Fibroblast of the conjunctiva (primary cell): ENCODE data around the gene TRPV2.

Experiments
- DNase-seq: peaks from one replicate; pipeline ENCODE4 v3.0.0-alpha.2; 2010; ENCODE audit warnings: low read depth

The TRPV2 gene

DNA sequence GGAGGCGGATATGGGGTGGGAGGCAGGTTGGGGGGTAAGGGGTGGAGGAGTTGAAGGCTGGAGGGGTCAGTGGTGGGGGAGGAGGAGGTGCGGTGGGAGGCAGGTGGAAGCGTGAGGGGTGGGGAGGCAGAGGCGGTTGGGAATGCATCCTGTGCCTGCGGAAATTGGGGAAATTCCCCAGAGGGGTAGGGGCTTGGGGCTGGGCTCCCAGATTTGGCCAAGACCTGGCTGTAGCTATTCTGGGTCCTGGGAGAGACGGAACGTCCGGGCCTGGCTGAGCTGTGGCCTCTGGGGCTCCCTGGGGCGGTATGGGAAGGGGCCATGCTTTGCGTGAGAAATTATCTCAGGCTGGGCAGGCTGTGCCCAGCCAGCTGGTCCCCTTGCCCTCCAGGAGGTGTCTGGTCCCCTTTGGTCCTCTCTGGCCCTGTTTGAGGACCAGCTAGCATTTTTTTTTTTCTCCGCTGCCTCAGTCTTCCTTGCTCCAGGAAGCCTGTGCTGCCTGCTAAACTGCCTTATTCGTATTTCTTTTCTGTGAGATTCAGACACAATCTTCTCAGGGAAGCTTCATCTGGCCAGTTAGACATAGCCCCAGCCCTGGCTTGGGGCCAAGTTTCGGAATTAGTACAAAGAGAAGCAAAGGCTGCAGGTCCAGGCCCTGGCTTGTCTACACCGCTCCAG, 7.3 kb upstream of the TRPV2 start:
- DNase-seq, result no peak

GRCh38 chr17:16417399-16417798, 2.0 kb downstream of the TRPV2 start:
- no peak for DNase-seq

- no peak for DNase-seq
These were observed 2.7 kb downstream of the TRPV2 start for GRCh38 chr17:16417896-16418684.

DNA sequence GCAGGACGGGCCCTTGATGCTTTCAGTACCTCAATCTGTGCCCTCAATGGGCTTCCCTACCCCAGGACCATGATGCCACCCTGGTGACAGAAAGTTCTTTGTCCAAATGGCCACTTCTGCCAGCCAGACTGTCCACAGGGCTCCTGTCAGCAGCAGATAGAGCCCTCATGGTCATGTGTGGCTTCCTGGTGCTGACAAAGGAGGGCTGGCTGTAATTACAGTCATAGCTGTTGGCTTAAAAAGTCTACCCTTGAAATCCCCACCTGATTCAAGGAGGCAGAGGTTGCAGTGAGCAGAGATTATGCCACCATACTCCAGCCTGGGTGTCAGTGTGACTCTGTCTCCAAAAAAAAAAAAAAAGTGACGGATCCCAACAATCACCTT, 3.3 kb downstream of the TRPV2 start:
- no peak for DNase-seq

DNA sequence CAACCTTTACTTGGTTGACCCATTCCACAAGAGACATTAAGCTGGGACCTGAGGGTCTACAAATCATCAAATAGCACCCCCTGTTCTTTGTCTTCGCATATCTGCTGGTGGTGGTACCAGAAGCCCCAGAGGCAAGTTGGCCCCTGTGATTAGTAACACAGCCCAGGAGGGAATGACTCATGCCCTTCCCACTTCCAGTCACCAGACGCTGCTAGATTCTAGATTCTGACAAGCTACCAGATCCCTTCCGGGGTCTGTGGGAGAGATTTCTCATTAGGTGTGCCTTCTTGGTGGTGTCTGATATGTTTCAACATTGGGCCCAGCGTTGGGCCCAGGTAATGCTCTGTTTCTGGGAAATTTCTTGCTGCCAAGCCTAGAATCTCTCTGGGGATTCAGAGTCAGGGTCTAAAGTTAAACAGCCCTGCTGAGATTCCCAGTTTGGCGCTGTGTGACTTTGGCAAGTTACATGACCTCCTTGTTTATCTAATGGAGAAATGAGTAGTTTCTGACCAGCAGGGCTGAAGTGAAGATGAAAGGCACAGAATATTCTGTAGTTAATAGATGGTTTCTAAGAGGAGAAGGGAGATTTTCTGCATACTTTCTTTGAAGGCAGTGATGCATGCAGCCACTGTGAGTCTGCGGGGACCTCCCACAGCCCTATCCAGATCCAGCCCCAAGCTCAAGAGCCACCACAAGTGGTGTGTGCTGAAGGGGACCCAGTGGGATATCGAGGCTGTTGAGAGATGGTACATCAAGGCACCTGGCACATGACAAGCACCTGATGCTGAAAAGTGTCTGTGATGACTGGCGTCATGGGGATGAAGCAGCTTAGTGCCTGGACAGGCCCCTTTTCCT, 3.9 kb downstream of the TRPV2 start:
- DNase-seq, result peak; percentile 53

GRCh38 chr17:16419929-16420271, 4.5 kb downstream of the TRPV2 start:
- no peak for DNase-seq

DNA sequence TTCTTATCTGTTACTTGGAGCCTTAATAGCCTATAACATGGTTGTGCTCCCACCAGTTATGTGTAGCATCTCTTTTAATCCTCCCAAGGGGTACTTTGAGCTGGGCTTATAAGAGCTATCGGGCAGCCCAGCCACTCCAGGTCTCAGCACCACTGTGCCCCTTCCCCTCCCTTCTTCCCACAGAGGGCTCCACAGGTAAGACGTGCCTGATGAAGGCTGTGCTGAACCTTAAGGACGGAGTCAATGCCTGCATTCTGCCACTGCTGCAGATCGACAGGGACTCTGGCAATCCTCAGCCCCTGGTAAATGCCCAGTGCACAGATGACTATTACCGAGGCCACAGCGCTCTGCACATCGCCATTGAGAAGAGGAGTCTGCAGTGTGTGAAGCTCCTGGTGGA, 7.0 kb downstream of the TRPV2 start:
- no peak for DNase-seq

- no peak for DNase-seq
These were observed 8.0 kb downstream of the TRPV2 start for GRCh38 chr17:16423226-16423872.

DNA sequence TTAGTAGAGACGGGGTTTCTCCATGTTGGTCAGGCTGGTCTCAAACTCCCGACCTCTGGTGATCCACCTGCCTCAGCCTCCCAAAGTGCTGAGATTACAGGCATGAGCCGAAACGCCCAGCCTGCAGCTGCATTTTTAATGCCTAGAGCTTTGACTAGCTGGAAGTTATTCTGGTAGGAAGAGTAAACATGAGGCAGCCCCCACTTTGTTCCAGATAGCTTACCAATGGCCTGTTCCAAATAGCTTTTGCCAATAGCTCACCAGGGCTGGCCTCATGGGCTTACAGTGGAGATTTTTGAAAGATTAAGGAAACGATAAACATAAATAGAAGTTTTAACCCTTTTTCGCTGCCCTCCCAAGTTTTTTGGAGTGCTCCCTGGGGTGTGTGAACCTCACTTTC, 9.8 kb downstream of the TRPV2 start:
- DNase-seq, result no peak

- no peak for DNase-seq
These were observed 10.6 kb downstream of the TRPV2 start for GRCh38 chr17:16425698-16426659.

DNA sequence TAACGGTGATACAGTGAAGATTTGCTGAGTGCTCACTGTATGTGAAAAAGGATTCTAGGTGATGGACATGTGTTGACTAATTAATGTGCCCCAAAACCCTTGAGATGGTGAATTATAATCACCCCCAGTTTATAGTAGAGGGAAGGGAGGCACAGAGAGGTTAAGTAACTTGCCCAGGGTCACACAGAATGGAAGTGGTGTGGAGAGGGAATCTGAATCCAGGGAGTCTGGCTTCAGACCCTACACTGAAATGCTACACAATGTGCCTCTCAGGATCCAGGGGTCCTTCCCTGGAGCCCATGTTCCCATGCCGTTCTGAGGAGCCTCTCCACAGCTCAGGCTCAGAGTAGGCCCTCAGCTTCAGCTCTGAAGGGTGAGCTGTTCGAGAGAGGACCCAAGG, 11.6 kb downstream of the TRPV2 start:
- no peak for DNase-seq

- no peak for DNase-seq
These were observed 12.9 kb downstream of the TRPV2 start for GRCh38 chr17:16428098-16428882.

- no peak for DNase-seq
These were observed 13.7 kb downstream of the TRPV2 start for GRCh38 chr17:16429083-16429482.

GRCh38 chr17:16430650-16431049, 15.3 kb downstream of the TRPV2 start:
- DNase-seq, result no peak

GRCh38 chr17:16432017-16432416, 16.6 kb downstream of the TRPV2 start:
- no peak for DNase-seq

- no peak for DNase-seq
These were observed 18.1 kb downstream of the TRPV2 start for GRCh38 chr17:16433514-16433913.

GRCh38 chr17:16434662-16435061, 19.3 kb downstream of the TRPV2 start:
- no peak for DNase-seq

DNA sequence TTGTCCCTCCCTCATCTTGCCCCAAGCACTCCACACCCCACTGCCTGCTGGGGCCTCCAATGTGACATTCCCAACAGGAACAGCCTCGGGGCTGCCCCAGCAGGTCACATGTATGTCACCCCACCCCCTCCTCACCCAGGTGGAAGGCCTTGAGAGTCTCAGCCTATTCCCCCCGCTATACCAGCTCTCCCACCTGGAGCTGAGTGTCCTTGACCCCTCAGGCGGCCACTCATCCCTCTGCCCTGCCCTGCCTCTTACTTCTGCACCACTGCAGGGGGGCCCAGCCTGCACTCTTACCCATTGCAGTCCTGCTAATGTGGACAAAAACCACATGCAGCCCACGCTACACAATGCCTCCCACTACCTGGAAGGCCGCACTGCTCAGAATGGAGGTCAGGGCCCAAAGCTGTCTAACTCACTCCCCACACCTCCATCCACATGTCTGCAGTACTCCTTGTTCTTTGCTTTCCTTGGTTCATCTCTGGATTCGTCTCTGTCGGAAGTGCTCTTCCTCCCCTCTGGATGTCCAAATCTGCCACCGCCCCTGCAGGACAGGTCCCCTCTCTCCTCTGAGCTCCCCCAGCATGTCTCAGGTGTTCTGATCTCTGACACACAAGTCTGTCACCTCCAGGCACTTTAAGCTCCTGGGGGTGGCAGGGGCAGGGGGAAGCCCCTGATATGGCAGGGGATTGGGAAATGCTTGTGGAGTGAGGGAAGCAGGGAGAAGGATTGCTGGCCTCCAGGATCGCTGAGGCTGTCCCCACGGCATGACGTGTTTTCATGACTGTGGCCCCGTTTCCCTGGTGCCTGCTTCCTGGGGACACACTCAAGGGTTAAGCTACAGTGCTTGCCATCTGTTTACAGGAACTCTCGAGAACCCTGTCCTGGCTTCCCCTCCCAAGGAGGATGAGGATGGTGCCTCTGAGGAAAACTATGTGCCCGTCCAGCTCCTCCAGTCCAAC, 20.8 kb downstream of the TRPV2 start:
- no peak for DNase-seq

DNA sequence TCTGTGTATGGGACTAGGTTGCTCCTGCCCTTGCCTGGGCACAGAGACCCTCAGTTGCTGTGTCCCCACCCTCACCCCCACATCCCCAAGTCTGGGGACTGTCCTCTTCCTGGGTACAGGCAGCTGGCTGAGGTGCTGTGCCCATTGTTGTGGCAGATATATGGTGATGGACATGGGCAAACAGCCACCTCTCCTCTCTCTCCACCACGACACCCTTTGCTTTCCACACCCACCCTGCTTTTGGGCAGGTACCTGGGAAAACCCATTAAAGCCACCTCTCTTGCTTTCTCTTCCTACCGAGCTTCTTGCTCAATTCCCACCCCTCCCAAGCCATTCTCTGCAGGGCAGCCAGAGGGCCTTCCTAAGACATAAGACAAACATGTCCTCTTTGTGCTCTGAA, 21.7 kb downstream of the TRPV2 start:
- no peak for DNase-seq
